ENCODE results near the gene SFT2D3. TPM values are rescaled to one million over a fixed set of nuclear protein-coding genes. Genes with fewer than 3 reads are reported as not detected.

Gene SFT2D3
- total and polyA plus RNA-seq, 9 of the 15 experiments (the other 6 are each of a cell fraction or from before 2014, with no cell fraction given), result 7.5 to 9.9 (median 8.9) TPM; not detected in 2

GRCh38 chr2:127701651-127702394 is 526 bp downstream of the SFT2D3 start (continued):
- TF ChIP-seq FOXJ3 (CRISPR knock-in tag; IDR thresholded peaks at IDR 0.05) (no peak), FOXM1 (IDR thresholded peaks at IDR 0.05; ENCODE audit: low read depth) (no peak), FOXM1 (CRISPR knock-in tag; IDR thresholded peaks at IDR 0.05; ENCODE audit: low read depth) (0 out of 2 replicates have a peak, but pooled peaks have one; percentile 92), PCBP2 (IDR thresholded peaks at IDR 0.05; ENCODE audit: low read depth, low read length, poor library complexity, severe bottlenecking) (no peak), SIN3B (IDR thresholded peaks at IDR 0.05; ENCODE audit: low read depth) (peak; percentile 73; the same call in 1 of the 2 replicates), PTTG1 (tag; IDR thresholded peaks at IDR 0.05; ENCODE audit: low read depth) (no peak), SP1 (CRISPR knock-in tag; IDR thresholded peaks at IDR 0.05) (no peak), HNRNPLL (IDR thresholded peaks at IDR 0.05; ENCODE audit: low read depth, low read length, poor library complexity, severe bottlenecking) (no peak), HSF4 (CRISPR knock-in tag; IDR thresholded peaks at IDR 0.05; ENCODE audit: borderline replicate concordance) (no peak), SRSF1 (IDR thresholded peaks at IDR 0.05; ENCODE audit: low read depth, low read length) (no peak), CSDE1 (IDR thresholded peaks at IDR 0.05) (no peak), MGA (IDR thresholded peaks at IDR 0.05) (peak; percentile 65), KAT7 (CRISPR knock-in tag; IDR thresholded peaks at IDR 0.05; ENCODE audit: borderline replicate concordance) (no peak), ZNF644 (tag; IDR thresholded peaks at IDR 0.05; ENCODE audit: low read depth) (no peak), ZNF280A (IDR thresholded peaks at IDR 0.05; ENCODE audit: low read depth, partially characterized antibody) (no peak)

All from K562 (cell line).